GM18870 (cell line): ENCODE results near the gene VPS52.

ENCODE experiments used
- ATAC-seq: cut with Tn5 transposase; IDR thresholded peaks from one replicate; pipeline ENCODE4 v1.9.1; 2021; ENCODE audit warnings: moderate library complexity; ENCODE audit not compliant: unreplicated experiment

Gene VPS52, protein sequence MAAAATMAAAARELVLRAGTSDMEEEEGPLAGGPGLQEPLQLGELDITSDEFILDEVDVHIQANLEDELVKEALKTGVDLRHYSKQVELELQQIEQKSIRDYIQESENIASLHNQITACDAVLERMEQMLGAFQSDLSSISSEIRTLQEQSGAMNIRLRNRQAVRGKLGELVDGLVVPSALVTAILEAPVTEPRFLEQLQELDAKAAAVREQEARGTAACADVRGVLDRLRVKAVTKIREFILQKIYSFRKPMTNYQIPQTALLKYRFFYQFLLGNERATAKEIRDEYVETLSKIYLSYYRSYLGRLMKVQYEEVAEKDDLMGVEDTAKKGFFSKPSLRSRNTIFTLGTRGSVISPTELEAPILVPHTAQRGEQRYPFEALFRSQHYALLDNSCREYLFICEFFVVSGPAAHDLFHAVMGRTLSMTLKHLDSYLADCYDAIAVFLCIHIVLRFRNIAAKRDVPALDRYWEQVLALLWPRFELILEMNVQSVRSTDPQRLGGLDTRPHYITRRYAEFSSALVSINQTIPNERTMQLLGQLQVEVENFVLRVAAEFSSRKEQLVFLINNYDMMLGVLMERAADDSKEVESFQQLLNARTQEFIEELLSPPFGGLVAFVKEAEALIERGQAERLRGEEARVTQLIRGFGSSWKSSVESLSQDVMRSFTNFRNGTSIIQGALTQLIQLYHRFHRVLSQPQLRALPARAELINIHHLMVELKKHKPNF

DNA sequence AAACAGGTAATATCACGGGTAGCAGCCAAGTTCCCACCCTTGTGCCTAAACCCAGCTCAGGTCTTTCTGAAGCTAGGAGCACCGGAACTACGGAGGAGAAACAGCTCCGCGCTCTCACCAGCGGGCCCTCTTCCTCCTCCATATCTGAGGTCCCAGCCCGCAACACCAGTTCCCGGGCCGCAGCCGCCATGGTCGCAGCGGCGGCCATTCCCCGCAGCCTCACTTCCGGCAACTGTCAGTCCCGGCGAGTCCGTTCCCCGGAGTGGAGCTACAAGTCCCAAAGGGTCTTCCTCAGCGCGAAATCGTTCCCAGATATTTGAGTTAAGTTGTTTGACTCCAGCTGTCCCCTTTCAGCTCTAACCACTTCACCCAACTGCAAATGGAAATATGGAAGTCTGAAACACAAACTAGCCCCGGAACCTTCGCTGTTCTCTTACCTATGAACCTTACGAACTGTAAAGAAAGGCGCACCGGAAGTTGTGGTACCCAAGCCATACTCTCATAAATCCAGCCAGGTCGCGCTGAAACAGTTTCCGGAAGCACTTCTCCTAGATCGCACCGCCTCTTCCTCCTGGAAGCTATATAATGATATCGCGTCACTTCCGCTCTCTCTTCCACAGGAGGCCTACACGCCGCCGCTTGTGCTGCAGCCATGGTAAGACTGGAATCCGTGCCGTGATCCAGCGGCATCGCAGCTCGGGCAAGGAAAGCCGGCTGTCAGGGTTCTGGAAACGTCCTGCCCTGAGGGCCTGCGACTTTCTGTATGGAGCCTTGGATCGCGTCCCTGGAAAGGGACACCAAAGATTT lies at the start of gene VPS52, which contains the start of gene RPS18:
VPS52 (minus strand) TSS at position 409 of the 807 bp plus-strand sequence; CDS start at position 208, 201 bp downstream.
RPS18 (plus strand) TSS at position 608 of the 807 bp plus-strand sequence; CDS start at position 653, 45 bp downstream.
- peak; percentile 78 for ATAC-seq

DNA sequence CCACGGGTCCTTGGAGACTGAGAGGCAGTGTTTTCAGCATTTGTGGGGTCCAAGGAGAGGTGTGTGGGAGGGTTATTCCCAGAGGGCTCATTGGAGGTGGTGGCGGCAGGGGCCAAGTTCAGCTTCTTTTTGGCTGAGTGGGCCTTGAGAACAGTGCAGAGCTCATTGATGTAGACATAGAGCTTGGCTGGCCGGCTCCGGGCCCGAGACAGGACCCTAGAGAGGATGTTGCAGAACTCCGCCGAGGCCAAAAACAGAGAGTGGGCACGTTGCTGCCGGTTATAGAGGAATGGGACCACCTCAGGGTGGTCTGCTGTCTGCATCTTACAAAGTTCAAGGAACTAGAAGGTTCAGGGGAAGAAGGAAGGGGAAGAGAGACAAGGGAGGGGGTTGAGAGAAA lies 49.6 kb upstream of the VPS52 start:
- no peak for ATAC-seq

DNA sequence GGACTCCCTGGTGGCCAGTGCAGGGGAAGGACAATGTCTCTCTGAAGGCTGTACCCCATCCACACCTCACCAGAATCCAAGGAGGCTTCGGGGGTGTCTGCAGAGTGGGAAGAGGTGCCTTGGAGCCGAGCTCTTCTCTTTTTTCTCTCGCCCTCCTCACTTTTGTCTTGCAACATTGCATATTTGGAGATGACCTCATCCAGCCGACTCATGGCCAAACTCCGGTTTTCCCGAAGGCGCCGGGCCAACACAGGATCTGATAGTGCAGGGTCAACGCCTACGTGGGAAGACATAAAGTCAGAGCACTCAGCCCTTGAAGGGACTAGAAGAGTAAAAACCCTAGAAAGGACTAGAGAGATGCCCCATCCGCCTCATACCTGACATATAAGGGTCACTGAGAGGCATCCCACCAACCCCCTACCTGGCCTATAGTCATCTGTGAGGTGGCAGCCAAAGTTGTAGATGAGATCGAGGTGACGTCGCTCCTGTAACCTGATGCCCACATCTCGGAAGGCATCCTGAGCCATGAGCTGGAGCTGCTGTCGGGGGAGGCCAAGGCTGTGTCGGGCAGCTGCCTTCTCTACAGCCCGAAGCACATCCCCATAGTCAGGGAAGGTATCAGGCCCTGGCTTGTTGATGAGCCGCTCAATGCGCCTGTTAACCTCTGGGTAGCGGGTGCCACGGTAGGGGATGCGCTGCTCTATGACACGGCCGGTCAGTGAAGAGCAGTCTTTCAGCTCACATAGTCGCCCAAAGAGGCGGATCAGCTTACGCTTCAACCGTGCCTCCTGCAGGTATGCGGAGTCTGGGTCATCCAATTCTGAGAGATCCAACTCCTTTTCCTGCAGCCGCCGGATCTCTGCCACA lies 48.9 kb upstream of the VPS52 start:
- ATAC-seq, result no peak

DNA sequence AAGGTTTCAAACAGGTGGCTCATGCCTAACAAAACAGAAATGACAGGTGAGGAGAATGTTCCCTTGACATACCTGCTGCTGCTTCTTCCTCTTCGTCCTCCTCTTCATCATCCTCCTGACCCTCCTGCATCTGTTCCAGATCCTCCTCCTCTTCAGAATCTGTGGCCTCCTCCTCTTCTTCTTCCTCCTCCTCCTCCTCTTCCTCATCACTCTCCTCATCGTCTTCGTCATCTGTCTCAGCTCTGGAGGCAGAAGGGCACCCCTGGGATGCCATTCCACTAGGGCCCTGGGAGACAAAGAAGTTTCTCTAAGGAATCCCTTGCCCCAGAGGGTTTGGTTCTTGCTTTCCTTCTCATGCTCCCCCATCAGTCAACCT lies 48.3 kb upstream of the VPS52 start:
- no peak for ATAC-seq

DNA sequence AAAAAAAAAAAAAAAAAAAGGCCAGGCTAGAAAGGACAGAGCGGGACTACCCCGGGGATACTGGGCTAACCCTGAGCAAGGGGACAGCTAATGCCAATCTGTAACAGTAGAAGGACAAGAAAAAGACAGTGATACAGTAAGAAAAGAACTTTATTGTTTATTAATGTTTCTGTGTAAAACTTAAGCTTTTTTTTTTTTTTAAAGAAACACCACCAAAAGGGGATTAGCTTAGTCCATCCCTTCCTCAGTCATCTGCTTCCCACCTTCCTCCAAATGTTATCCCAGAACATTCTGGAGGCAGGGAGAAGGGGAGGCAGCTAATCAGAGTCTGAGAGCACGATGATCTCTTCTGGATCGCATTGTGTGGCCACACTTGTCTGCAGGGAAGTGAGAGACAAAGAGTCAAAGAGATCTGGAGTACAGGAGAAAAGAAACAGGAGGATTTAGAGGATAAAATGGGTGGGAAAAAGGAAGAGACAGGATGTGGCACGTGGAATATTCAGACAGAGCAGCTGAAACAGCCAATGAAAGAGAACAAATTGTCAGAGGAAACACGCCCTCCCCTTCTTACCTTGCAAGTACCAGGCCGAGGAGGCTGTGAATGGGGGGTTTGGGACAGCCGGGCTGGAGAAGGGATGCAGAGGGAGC lies 46.9 kb upstream of the VPS52 start:
- ATAC-seq, result no peak

DNA sequence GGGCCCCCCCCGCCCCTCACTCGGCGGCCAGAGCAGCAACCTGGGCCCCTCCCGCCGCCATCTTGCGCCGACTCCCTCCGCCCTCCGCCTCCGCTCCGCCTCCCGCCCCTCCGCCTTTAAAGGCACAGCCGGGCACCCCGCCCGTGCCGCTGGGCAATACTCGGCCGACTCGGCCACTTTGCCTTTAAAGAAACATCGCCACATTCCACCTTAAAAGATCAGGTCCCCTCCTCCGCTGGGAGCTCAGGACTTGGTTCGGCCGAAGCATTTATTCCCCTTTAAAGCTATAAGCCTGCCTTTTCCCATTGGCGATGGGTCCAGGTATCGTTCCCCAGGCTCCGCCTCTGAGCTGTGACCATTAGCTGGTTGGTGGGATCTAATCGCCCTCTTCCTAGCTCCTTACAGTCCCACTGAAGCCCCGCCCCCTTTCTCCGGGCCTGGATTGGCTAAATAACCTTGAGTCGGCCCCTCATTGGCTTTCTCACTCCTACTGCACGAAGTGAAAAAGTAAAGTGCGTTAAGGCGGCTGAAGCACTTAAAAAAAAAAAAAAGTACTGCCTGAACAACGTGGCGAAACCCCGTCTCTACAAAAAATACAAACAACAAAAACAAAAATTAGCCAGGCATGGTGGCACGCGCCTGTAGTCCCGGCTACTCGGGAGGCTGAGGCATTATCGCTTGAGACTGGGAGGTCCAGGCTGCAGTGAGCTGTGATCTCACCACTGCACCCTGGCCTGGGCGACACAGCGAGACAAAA lies 46.2 kb upstream of the VPS52 start, which contains the start of gene ZBTB22:
ZBTB22 (minus strand) TSS at position 76 of the 757 bp plus-strand sequence. CDS start 828 bp downstream, outside the sequence.
- ATAC-seq, result peak; percentile 59

DNA sequence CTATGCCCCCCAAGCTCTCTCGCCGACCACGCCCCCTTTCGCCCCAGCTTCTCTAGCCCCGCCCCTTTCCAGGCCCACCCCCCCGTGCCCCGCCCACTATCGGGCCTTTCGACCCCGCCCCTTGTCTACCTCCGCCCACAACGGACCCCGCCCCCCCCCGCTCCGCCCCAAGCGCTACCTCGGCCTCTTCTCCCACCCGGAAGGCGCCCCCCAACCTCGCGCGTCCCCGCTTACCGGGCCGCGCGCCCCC lies 45.7 kb upstream of the VPS52 start:
- no peak for ATAC-seq

DNA sequence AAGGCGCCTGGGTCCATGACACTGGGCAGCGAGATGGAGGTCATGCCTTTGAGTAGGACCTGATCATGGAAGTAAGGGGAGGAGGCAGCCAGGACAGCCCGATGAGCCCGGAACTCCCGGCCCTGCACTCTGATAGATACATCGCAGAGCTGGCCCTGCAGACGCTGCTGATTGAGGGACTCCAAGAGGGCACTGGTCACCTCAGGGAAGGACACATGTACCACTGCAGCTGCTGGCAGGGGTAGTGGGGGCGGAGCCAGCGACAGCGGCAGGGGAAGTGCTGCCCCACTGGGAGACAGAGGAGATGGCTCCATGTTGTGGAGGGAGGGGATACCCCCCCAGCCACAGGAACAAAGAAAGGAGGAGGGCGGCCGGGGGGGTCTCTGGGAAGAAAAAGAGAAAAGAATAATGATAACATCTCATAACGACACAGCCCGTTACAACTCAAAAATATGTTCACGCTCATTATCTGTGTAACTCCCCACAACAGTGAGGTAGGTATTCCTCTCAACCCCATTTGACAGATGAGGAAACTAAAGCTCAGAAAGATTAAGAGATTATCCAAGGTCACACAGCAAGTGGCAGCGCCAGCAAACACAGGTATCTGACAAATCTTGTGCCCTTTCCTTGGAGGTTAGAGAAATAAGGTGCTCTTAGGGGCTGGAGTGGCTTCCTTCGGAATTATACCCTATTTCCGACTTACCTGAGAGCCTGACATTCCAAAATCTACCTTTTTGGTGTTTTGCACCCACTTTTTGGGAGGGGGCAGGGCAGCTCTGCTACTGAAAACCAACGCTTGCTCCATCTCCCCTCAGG lies 45.1 kb upstream of the VPS52 start:
- ATAC-seq, result no peak

DNA sequence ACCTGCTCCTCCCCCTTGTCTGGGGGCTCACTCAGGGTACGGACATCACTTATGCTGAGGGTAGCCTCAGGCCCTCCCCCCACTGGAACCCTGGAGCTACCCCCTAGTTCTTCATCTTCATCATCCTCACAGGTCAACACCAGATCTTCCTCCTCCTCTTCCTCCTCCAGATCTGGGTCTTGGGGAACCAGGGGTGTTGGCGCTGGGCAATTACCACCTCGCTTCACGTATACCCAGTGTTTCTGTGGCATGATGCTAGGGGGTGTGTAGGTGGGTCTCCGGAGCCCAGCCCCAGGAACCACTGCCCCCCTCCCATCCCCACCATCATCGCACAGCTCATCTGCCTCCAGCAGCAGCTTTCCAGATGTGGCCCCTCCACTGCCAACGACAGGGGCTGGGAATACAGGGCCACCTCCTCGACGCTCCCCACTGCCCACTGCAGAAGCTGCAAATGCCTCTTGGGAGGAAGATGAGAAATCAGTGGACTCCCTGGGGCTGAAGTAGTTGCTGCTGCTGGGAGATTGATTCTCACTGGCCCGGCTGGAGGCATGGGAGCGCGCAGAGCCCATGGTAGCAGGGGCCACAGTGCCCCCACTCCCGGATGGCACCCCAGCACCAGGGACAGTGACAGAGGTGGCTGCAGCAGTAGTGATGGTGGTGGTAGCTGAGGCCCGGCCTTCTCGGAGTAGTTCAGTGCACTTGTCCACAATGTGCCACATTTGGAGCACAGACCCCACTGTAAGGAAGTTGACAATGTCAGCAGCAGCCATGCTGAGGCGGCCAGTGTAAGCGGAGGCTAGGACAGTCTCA lies 44.3 kb upstream of the VPS52 start:
- ATAC-seq, result no peak

DNA sequence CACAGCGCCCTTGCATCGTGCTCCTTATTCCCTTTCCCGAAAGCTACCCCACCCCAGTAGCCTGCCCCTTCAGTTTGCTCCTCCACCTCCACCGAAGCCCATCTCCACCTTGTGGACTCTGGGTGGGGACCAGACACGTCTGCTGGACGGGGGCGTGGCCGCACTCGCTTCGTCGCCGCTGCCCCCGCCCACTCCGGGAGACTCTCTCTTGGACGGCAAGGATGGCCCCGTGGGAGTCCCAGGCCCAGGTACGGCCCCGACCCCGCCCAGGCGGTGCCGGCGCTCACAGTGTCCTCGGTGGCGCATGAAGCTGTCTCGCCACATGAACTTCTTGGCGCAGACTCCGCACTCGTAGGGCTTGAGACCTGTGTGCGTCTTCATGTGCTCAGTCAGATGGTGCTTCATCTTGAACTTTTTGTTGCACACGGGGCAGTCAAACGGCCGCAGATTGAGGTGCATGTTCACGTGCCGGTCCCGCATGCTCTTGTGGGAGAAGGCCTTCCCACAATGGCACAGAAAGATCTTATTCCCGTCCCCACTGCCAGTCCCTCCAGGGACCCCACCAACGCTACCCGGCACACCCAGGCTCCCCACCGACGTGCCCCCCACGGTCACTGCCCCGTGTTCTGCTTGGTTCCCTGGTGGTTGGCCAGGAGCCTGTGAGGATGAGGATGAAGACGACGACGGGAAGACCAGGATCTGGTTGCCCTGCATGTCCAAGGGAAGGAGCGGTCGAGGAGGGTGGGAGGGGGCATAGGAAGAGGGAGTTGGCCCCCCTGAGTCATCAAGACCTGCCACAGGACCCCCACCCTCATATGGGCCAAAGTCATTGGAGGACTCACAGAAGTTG lies 43.5 kb upstream of the VPS52 start:
- no peak for ATAC-seq

DNA sequence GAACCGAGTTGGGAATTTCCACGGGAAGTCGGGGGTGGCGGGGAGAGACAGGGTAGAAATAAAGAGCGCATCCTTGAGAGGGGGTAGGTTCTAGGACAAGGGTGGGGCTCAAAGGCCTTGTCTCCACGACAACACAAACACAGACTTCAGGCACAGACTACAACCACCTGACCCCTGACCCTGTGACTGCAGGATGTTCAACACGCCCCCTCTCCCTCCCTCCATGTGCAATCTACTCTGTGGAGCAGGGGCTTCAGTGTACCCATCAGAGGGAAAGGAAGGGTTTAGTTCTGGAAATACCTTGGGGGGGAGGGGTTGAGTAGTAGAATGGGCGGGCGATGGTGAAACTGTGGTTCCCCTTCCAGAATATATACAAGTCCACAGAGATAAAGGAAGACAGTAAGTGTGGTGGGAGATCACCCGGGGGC lies 42.9 kb upstream of the VPS52 start:
- no peak for ATAC-seq

DNA sequence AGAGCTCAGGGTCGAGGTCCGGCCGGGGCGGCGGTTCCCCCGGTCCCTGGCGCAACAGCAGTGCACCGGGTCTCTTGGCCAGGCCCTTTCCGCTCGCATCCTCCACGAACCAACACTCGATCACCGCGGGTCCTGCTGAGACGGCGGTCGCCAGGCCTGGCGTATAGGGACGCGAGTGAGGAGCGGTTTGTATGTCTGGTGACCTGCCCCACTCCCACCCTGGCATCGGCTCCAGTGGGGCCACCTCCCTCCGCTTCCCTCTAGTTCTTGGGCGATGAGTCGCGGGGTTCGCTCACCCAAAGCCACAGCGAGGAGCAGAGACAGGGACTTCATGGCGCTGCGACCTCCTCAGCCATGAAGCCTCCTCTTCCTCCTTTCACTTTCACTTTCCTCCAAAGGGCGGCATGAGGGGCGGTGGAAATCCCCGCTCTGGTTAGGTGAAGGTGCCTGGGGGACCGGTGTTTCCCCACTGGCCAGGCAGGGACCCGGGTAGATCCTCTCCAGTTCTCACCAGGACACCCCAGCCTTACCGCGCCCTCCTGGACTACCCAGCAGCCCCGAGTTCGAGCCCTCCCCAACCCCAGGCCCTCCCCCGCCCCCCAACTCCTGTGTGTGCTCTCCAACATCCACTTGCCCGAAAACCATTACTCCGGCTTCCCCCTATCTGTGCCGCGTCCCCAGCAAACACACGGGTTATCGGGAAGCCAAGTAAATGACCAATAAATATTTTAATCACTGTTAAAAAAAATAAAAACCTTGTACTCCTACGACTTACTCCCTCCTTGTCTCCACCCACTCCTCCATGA lies 42.2 kb upstream of the VPS52 start, which contains the start of gene TAPBP:
TAPBP (minus strand) TSS at position 370 of the 806 bp plus-strand sequence; CDS start at position 333, 37 bp downstream.
- no peak for ATAC-seq

DNA sequence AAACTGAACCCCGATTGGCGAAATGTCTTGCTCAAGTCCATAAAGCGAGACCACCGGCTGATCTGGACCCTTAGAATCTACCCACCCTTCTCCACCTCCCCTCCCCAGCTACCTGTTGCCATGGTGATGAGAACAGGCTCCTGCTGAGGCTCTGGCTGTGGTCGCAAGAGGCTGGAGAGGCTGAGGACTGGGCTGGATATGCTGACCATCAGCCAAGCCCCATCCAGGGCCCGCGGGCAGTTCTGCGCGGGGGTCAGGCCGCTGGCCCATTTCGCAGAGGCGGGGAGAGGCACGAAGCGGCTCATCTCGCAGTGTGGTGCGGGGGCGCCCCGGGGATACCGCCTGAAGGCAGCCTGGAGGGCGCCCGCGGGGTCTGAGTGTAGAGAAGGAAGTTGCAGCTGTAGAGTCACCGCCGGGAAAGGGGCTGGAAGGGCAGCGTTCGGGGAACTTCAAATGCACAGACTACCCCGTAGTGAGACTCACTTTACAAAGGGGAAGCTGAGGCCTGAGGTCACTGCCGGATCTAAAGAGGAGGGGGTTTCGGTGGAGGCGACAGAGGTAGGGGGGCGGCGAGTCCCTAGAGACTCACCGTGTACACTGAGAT lies 41.5 kb upstream of the VPS52 start:
- no peak for ATAC-seq

DNA sequence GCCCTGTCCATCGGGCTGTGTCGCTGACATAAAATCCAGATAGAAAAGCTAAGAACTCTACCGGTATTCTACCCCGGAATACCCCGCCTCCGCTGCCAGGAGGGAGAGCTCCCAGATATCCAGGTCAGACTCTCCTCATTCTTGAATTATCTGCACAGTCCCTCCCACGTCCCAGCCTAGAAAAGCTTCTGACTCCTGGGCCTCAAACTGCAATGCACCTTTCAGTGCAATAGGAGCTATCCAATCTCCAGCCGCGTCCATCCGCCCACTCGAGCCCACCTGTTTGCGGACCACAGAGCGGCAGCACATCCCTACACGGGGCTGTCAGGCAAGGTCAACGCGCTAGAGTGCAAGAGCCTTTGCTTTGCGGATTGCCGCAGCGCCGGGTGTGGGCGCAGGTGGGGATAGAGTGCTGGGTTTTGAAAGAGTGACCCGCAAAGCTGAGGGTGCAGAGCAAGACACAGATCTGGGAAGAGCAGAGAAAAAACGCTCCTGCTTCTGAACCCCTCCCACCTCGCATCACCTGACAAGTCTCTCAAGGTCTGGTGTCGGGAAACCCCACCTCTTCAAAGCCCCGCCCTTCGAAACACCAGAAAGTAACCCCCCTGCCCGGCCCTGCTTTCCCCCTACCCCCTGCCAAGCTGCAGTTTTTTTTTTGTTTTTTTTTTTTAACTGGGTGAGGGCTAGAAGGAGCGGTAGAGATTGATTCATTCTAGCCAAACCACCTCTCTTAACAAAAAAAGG lies 40.9 kb upstream of the VPS52 start:
- ATAC-seq, result no peak

DNA sequence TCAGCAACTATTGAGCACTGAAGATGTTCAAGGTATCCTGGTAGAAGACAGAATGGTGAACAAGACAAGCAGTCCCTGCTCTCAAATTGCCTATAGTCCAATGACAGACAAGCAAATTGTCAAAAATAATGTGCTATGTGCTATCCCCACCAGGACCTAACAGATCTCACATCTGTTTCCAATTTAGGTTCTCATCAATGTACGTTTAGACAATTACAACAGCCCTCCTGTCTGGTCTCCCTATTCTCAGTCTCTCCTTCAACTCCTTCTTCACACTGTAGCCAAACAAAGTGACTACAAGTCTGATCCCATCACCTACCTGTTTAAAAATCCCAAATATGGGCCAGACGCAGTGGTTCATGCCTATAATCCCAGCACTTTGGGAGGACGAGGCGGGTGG lies 34.7 kb upstream of the VPS52 start:
- no peak for ATAC-seq
